HCT116 (cell line): ENCODE measurements around the gene CDKAL1.

Source experiments
- EZH2 ChIP-seq: fragments of 200-600 bp; sonication (generic); IDR thresholded peaks from 2 replicates; pipeline ENCODE4 v1.6.1; 2017; ENCODE audit warnings: antibody characterized with exemption, mixed run types
- TF ChIP-seq, protein P1 (sequence below), 3 experiments: fragments of 200-600 bp in 1 of 3; sonication (generic) in 1 of 3; IDR thresholded peaks in 2 of 3; conservative IDR thresholded peaks in 1 of 3; 2 replicates each; pipeline ENCODE4 v1.5.1; 2012 to 2017; ENCODE audit warnings: low read depth in 2 of 3, low read length in 2 of 3, antibody characterized with exemption in 1 of 3, borderline replicate concordance in 1 of 3, control low read depth in 1 of 3, mild to moderate bottlenecking in 1 of 3, mixed read lengths in 1 of 3, mixed run types in 1 of 3, moderate library complexity in 1 of 3; ENCODE audit not compliant: insufficient read depth in 1 of 3

DNA sequence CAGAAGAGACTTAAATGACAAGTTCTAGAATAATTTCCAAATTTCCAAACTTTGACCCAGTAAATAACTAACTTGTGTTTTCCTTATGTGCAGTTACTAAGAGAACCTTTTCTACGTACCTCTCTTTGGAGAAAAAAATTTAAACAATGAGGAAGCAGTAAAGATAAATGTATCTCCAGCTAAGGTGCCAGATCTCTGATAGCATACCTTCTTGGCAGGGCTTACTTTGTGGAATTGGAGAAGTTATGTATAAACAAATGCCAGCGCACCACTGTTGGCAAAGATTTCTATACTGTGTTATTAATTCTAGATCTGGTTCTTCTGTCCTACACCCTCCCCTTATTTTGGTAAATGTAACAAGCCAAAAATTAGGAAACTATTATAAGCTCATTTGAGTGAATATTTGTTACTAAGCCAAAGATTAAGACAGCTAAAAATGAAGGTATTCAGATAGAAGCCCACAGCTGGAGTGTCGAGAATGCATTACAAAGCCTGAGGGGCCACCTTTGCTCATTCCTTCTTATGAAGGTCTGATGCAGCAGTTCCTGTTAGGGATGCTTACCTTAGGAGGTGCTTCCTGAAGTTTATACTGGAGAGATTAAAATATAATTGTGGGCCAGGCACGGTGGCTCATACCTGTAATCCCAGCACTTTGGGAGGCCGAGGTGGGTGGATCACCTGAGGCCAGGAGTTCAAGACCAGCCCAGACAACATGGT is 686.2 kb downstream of the CDKAL1 start:
- TF ChIP-seq, protein P1, sequence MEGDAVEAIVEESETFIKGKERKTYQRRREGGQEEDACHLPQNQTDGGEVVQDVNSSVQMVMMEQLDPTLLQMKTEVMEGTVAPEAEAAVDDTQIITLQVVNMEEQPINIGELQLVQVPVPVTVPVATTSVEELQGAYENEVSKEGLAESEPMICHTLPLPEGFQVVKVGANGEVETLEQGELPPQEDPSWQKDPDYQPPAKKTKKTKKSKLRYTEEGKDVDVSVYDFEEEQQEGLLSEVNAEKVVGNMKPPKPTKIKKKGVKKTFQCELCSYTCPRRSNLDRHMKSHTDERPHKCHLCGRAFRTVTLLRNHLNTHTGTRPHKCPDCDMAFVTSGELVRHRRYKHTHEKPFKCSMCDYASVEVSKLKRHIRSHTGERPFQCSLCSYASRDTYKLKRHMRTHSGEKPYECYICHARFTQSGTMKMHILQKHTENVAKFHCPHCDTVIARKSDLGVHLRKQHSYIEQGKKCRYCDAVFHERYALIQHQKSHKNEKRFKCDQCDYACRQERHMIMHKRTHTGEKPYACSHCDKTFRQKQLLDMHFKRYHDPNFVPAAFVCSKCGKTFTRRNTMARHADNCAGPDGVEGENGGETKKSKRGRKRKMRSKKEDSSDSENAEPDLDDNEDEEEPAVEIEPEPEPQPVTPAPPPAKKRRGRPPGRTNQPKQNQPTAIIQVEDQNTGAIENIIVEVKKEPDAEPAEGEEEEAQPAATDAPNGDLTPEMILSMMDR (IDR thresholded peaks at IDR 0.05 in 2 of 3, conservative IDR thresholded peaks at IDR 0.05 in 1 of 3; ENCODE audit: borderline replicate concordance in 1 of 3, insufficient read depth in 1 of 3, low read depth in 2 of 3, low read length in 2 of 3) = no peak
- TF ChIP-seq EZH2 = no peak
